ENCODE data around the gene ZFP36L1.

Gene ZFP36L1

GRCh38 chr14:68815298-68816182 is 22.7 kb upstream of the ZFP36L1 start:
- DNase-seq: peak; percentile 15

DNA sequence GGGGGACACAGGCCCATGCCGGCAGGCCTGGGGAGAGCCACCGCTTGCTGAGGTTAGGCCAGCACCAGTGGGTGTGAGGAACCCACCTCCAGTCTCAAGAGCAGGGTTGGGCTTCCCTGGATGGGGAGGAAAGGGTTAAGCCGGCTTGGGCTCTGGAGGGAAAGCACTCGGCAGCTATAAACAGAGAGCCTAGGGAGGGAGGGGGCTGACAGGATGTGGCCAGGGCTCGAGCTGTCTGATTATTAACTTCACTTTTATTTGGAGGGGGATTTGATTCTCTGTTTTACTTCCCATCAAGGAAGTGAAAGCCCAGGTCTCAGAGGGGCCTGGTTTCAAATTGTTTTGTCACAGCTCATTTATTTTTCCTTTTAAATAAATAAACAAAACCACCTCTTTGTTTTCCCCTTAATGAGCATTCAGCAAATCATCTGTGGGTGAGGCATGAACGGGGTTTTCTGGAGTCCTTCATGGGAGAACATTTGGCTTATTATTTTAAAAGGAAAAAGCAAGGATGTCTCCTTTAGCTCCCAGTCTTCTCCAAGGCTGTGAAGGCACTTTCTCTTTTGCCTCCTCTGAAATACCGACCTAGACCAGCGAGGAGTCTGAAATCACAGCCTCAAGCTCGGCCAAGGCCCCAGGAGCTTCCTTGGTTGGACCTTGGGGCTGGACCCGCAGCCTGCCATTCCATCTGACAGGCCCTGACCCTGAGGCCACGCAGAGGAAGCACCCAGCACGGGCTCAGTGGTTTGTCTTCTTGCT is 21.9 kb upstream of the ZFP36L1 start:
- DNase-seq: peak; percentile 69

DNA sequence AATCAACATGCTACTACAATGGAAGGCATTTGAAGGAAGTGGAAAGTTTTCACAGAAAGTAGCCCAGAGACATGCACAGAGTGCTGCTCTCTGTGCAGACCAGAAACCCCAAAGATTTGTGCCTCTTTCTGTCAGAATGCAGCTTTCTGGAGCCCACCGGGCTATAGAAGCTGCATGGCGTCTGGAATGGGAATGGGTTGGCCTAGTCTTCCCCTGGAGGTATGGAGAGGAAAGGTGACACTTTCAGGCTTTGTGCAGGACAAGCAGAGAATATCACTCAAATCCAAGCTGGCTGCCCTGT is 21.3 kb upstream of the ZFP36L1 start:
- DNase-seq: no peak

GRCh38 chr14:68813318-68813838 is 20.5 kb upstream of the ZFP36L1 start:
- DNase-seq: no peak

DNA sequence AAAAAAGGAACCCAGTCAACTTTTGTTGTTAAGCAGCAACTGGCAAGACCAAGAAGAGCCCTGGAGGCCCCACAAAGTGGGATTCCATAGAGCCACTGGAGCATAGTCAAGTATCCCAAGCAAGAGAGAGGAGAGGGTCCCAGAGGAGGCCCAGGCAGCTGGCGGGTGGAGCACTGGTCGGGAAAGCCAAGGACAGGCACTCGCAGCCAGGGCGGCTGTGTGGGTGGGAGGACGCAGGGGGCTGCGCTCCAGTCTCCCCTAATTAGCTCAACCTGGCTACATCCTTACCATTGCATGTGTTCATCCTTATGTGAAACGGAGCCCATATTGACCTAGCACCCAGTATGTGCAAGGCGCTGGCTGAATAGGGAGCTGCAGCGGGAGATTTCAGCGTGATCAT is 18.3 kb upstream of the ZFP36L1 start:
- no peak for DNase-seq

- no peak for DNase-seq
These were observed 17.6 kb upstream of the ZFP36L1 start for GRCh38 chr14:68810173-68811153.

DNA sequence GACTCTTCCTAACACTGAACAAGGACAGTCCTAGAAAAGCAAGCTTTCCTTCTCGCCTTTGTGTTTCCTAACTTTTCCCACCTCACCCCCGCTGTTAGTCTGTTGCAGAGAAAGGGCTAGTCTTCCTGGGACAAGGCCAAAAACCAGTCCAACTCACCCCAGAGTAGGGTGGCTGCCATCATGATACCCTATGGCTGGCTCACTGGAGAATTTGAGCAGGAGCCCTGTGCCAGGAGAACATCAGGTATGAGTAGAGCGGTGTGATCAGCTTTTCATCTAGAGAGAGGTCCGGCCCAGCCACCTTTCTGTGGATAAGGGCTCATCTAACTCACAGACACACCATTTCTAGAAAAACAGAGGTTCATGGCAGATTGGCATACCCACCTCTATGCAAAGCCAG is 16.7 kb upstream of the ZFP36L1 start:
- DNase-seq: no peak

- no peak for DNase-seq
These were observed 16.0 kb upstream of the ZFP36L1 start for GRCh38 chr14:68808696-68809480.

- DNase-seq: no peak
These were observed 15.1 kb upstream of the ZFP36L1 start for GRCh38 chr14:68807987-68808386.

DNA sequence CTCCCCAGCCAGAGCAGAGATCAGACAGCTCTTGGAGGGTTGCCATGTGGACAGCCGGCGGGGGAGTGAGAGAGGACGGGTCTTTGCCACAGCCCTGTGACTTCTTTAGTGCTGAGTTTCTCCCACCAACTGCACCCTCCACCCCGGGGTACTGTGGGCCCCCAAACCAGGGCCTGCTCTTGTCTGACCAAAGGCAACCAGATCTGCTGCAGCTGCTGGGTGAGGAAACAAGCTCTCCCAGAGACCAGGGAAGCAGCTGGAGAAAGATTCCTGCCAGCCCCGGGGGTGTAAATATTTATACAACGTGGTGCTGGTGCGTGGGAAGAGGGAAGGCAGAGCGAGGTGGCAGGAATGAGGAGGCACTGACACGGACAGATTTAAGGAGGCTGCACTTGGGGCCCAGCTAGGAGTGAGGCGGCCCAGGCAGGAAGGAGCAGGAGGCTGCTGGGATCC is 14.3 kb upstream of the ZFP36L1 start:
- peak; percentile 82 for DNase-seq

GRCh38 chr14:68806526-68807147 is 13.8 kb upstream of the ZFP36L1 start:
- DNase-seq: no peak

DNA sequence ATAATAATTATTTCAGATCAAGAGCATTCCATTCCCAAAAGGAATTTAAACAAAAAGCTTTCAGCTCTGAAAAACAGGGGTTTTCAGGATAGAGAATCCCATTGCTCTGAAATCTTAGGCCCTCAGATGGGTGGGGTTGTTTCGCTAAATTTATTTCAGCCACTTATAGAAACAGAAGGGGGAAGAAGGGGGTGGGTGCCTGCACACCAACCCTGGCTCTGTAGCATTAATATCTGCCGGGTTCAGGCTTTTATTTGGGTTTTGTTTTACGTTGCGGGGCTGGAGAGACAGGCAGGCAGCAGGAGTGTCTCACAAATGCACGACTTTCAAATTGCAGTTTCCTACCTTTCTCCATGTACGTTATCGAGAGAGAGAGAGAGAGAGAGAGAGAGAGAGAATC is 12.5 kb upstream of the ZFP36L1 start:
- DNase-seq: no peak

DNA sequence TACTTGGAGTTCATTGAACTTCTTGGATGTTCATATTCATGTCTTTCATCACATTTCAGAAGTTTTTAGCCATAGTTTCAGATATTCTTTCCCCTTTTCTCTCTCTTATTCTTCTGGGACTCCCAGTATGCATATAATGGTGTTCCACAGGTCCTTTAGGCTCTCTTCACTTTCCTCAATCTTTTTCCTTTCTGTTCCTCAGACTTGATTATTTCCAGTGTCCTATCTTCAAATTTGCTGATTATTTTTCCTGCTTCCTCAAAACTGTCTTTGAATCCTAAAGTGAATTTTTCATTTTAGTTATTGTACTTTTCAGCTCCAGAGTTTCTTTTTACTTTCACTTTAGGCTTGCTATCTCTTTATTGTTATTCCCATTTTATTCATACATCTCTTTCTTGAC is 8.8 kb upstream of the ZFP36L1 start:
- no peak for DNase-seq

DNA sequence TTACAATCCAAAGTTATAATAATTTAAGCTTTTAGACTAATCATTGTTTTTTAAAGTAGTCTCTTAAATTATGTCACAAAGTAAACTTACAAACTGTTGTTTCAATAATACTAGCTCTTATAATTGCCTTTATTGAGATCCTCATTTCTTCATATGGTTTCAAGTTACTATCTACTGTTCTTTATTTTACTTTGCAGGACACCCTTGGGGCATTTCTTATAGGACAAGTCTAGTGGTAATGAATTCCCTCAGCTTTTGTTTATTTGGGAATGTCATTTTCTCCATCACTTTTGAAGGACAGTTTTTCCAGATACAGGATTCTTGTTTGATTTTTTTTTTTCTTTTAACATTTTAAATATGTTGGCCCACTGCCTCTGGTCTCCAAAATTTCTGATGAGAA is 8.1 kb upstream of the ZFP36L1 start:
- DNase-seq: no peak

DNA sequence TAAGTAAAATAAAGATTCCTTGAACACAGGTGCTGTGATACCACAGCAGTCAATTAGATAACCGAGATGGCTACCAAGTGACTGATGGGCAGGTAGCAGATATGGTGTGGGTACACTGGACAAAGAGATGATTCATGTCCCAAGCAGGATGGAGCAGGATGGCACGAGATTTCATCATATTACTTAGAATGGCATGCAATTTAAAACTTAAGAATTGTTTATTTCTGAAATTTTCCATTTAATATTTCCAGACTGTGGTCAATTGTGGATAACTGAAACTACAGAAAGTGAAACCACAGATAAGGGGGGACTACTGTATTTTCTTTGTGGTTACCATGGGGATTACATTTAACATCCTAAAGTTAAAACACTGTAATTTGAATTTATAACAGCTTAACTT is 7.5 kb upstream of the ZFP36L1 start:
- DNase-seq: no peak

DNA sequence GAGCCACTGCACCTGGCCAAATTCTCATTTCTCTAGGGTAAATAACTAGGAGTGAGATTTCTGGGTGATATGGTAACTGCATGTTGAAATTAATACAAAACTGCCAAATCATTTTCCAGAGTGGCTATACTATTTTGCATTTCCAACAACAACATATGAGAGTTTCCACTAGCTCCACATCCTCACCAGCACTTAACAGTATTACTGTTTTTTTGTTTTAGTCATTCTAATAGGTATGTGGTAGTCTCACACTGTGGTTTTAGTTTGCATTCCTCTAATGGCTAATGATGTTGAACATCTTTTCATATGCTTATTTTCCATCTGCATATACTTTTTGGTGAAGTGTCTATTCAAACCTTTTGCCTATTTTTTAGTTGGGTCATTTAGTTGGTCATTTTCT is 5.8 kb upstream of the ZFP36L1 start:
- DNase-seq: no peak

DNA sequence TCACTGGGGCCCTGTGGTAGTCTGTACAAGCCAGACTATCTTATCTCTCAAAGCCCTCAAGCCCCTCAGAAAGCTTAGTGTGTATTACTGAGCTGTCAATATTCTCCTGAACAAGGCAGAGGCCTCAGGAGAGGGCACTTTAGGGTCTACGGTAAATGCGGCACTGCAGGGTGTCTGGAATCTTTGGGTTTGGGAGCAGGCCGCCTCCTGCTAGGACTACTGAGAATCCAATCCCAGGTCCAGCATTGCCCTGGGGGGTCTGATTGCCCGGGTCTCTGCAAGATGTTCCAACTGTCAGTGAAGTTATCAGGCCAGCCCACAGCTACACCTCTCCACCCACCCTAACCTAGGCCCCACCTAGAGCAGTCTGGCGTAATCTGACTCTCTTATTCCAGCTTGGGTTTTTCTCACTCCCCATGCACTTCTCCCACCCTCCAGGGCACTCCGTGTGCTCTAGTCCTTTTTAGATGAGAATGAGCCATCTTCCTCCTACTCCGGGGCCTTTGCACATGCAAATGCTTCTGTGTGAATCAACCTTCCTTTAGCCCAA is 4.3 kb upstream of the ZFP36L1 start:
- no peak for DNase-seq

DNA sequence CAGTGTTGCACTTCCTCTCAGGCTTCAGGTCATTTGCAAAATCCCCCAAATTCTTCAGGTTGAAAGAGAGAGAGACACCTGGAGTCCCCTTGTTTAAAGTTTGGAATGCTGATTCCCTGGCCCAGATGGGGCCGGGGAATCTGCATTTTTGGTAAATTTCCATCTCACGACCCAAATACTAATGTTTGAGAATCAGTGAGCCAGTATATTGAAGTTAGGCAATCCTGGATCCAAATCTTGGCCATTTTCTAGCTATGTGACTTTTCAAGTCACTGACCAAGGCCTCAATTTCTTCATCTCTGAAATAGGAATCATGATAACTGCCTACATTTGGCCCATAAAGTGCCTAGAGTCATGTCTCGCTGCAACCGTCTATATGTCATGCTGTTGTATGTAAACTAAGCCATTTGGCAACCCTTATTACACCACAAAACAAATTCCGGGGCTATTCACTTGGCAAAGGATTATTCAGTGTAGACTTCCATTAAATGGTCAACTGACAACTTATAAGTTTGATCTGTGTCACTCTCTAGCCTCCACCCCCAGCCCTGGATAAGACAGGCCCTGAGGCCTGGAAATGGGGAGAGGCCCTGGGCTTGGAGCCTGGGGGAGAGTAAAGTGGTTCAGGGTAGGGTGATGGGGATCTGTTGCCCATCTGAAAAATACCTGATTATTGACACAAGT is 3.7 kb upstream of the ZFP36L1 start:
- no peak for DNase-seq

- DNase-seq: peak; percentile 76
These were observed 2.9 kb upstream of the ZFP36L1 start for GRCh38 chr14:68795597-68796417.

Data from EL (cell line).